Measurements from ENCODE around the gene RTP2. TPM values are rescaled to one million over a fixed set of nuclear protein-coding genes. Genes with fewer than 3 reads are reported as not detected.

Gene RTP2
- total and polyA plus RNA-seq, 5 donors from 2014 or later, result not detected

- DNase-seq (no peak), ATAC-seq (ENCODE audit: low read depth in 2 of 2) (no peak)
- Histone ChIP-seq H3K9me3 (ENCODE audit: control insufficient read depth in 2 of 2, low read length in 2 of 2) (no peaks in the 10 kb centered on the region), H3K4me3 (ENCODE audit: low read depth, low read length) (no peak overlapping the region), H3K27ac (ENCODE audit: insufficient read depth, low read length, poor library complexity, severe bottlenecking) (no peak overlapping the region), H3K4me1 (ENCODE audit: control insufficient read depth, insufficient read depth, low read length, poor library complexity, severe bottlenecking) (no peaks in the 10 kb centered on the region), H3K27me3 (ENCODE audit: control insufficient read depth, insufficient read depth, low read length) (peaks cover 18% of the 10 kb centered on the region), H3K36me3 (ENCODE audit: control insufficient read depth, insufficient read depth, low read length) (no peaks in the 10 kb centered on the region)
- Mint-ChIP-seq H3K27ac (no peak overlapping the region), H3K4me1 (no peaks in the 10 kb centered on the region), H3K9me3 (peaks cover 0 to 5% (median 0%) of the 10 kb centered on the region in 7 donors), H3K36me3 (no peaks in the 10 kb centered on the region), H3K27me3 (peaks cover 18% of the 10 kb centered on the region), H3K4me3 (no peak overlapping the region)
These were observed 41.1 kb downstream of the RTP2 start for GRCh38 chr3:187661267-187661666.

DNA sequence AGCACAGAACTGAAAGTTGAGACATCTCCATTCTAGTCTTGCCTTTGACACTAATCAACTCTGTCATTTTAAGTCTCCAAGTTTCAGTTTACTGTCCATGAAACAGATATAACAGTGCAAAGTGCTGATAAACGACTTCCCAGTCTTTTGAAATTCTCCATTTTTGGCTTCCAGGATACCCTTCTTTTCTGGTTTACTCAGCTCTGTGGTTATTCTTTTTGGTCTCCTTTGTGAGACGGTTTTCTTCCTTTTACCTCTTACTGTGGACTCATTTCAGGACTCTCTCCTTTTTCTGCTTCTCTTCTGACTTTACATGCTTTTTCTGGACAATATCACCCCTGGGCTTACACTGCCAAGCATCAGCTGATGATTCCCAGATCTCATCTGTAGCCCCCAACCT, 51.1 kb downstream of the RTP2 start:
- Histone ChIP-seq H3K27me3 (ENCODE audit: control insufficient read depth, insufficient read depth, low read length) (peaks cover 15% of the 10 kb centered on the region), H3K4me3 (ENCODE audit: low read depth, low read length) (no peak overlapping the region), H3K9me3 (ENCODE audit: control insufficient read depth in 2 of 2, low read length in 2 of 2) (no peaks in the 10 kb centered on the region), H3K4me1 (ENCODE audit: control insufficient read depth, insufficient read depth, low read length, poor library complexity, severe bottlenecking) (no peaks in the 10 kb centered on the region), H3K27ac (ENCODE audit: insufficient read depth, low read length, poor library complexity, severe bottlenecking) (no peak overlapping the region), H3K36me3 (ENCODE audit: control insufficient read depth, insufficient read depth, low read length) (no peaks in the 10 kb centered on the region)
- Mint-ChIP-seq H3K9me3 (peaks cover 0 to 1% (median 0%) of the 10 kb centered on the region in 7 donors), H3K27ac (no peak overlapping the region), H3K4me1 (no peaks in the 10 kb centered on the region), H3K27me3 (peaks cover 41% of the 10 kb centered on the region), H3K36me3 (no peaks in the 10 kb centered on the region), H3K4me3 (no peak overlapping the region)
- no peak for ATAC-seq (ENCODE audit: low read depth in 2 of 2)
- no peak for DNase-seq

Other genes with a start within 250 kb of the RTP2 start
- not detected for gene SST, start 32.2 kb downstream of the RTP2 start, total RNA-seq
- gene SST, start 32.2 kb downstream of the RTP2 start, polyA plus RNA-seq, result not detected
- 39.6 TPM for gene BCL6, start 42.9 kb upstream of the RTP2 start, total RNA-seq
- 1 to 10 TPM; 1.8 to 3.4 (median 2.5) TPM for gene BCL6, start 42.9 kb upstream of the RTP2 start, polyA plus RNA-seq

Measured in CD4-positive, CD25-positive, alpha-beta regulatory T cell (primary cell).